SK-N-SH treated with all-trans-retinoic acid at 6 μM for 48 hours (cell line): ENCODE measurements around the gene F2.

ENCODE experiments used
- ESRRG ChIP-seq: fragments of 250-450 bp; sonication (Bioruptor Pico); IDR thresholded peaks from 2 replicates; pipeline ENCODE4 v1.6.1; 2021; ENCODE audit warnings: mild to moderate bottlenecking
- ISL1 ChIP-seq: fragments of 250-450 bp; sonication (Bioruptor Pico); IDR thresholded peaks from 2 replicates; pipeline ENCODE4 v2.1.2; 2022; ENCODE audit warnings: mild to moderate bottlenecking, moderate library complexity
- OSR1 ChIP-seq: fragments of 250-450 bp; sonication (Bioruptor Pico); IDR thresholded peaks from 2 replicates; pipeline ENCODE4 v1.8.0; 2022; ENCODE audit warnings: moderate library complexity, mild to moderate bottlenecking, inconsistent platforms
- PATZ1 ChIP-seq: fragments of 250-450 bp; sonication (Bioruptor Pico); IDR thresholded peaks from 2 replicates; pipeline ENCODE4 v1.8.0; 2020; ENCODE audit warnings: mild to moderate bottlenecking, moderate library complexity, borderline replicate concordance
- RARB ChIP-seq: fragments of 250-450 bp; sonication (Bioruptor Pico); IDR thresholded peaks from 2 replicates; pipeline ENCODE4 v1.8.0; 2021; ENCODE audit warnings: mild to moderate bottlenecking, moderate library complexity
- ZNF565 ChIP-seq: fragments of 450-650 bp; formaldehyde crosslinking; conservative IDR thresholded peaks from 2 replicates; pipeline ENCODE4 v1.5.0; 2020; ENCODE audit warnings: low read depth, mild to moderate bottlenecking, moderate library complexity

- no peak for TF ChIP-seq RARB (CRISPR knock-in tag)
- no peak for TF ChIP-seq ZNF565 (CRISPR knock-in tag)
- TF ChIP-seq OSR1, result no peak
- TF ChIP-seq PATZ1, result no peak
- TF ChIP-seq ISL1, result no peak
- no peak for TF ChIP-seq ESRRG (CRISPR knock-in tag)
Measured at GRCh38 chr11:46728659-46729040, 9.6 kb downstream of the F2 start.
